HepG2 (cell line): ENCODE results near the gene JMY.

Experiments
- AGO1 ChIP-seq: fragments of 200-400 bp; formaldehyde crosslinking; IDR thresholded peaks from 2 replicates; pipeline ENCODE4 v1.6.1; 2017; ENCODE audit warnings: mild to moderate bottlenecking, low read depth, low read length, moderate library complexity; ENCODE audit not compliant: poor library complexity, severe bottlenecking
- FOXK1 ChIP-seq: sonication (generic); formaldehyde crosslinking; IDR thresholded peaks from 2 replicates; pipeline ENCODE4 v1.4.0; 2020; ENCODE audit warnings: low read depth, missing genetic modification reagents, borderline replicate concordance
- MXD4 ChIP-seq: IDR thresholded peaks from 2 replicates; pipeline ENCODE4 v1.6.1; 2016; ENCODE audit warnings: mild to moderate bottlenecking, missing biosample characterization, missing genetic modification reagents
- NFYB ChIP-seq: sonication (generic); formaldehyde crosslinking; IDR thresholded peaks from 2 replicates; pipeline ENCODE4 v1.4.0; 2020; ENCODE audit warnings: missing genetic modification reagents
- PAX8 ChIP-seq: sonication (generic); formaldehyde crosslinking; IDR thresholded peaks from 2 replicates; pipeline ENCODE4 v1.8.0; 2022; ENCODE audit warnings: mild to moderate bottlenecking, missing genetic modification reagents, borderline replicate concordance
- SOX6 ChIP-seq, 2 experiments: fragments of 450-650 bp in 1 of 2; sonication (generic) in 1 of 2; formaldehyde crosslinking in 1 of 2; IDR thresholded peaks; 2 replicates each; pipeline versions ENCODE4 v1.4.0 to v1.6.1; 2017 to 2020; ENCODE audit warnings: antibody characterized with exemption in 1 of 2, mild to moderate bottlenecking in 1 of 2, missing genetic modification reagents in 1 of 2
- SPEN ChIP-seq: sonication (generic); formaldehyde crosslinking; IDR thresholded peaks from 2 replicates; pipeline ENCODE4 v1.5.1; 2020; ENCODE audit warnings: low read depth, mild to moderate bottlenecking, missing genetic modification reagents
- TF ChIP-seq, protein P1 (sequence below), 2 experiments: sonication (generic) in 1 of 2; formaldehyde crosslinking in 1 of 2; IDR thresholded peaks; 2 replicates each; pipeline versions ENCODE4 v1.5.1 to v1.6.1; 2011 to 2020; ENCODE audit warnings: borderline replicate concordance in 1 of 2, low read depth in 1 of 2, low read length in 1 of 2, mild to moderate bottlenecking in 1 of 2, missing genetic modification reagents in 1 of 2, moderate library complexity in 1 of 2
- TF ChIP-seq, protein P2 (sequence below): sonication (generic); IDR thresholded peaks from 2 replicates; pipeline ENCODE4 v1.6.1; 2016; ENCODE audit warnings: low read depth, borderline replicate concordance
- TF ChIP-seq, protein P3 (sequence below): sonication (generic); formaldehyde crosslinking; IDR thresholded peaks from 2 replicates; pipeline ENCODE4 v1.4.0; 2020; ENCODE audit warnings: mild to moderate bottlenecking, missing genetic modification reagents
- TF ChIP-seq, protein P4 (sequence below): sonication (generic); formaldehyde crosslinking; IDR thresholded peaks from 2 replicates; pipeline ENCODE4 v1.9.0; 2021; ENCODE audit warnings: missing genetic modification reagents, mild to moderate bottlenecking, borderline replicate concordance
- TF ChIP-seq, protein P5 (sequence below): sonication (generic); formaldehyde crosslinking; IDR thresholded peaks from 2 replicates; pipeline ENCODE4 v1.4.0; 2020; ENCODE audit warnings: mild to moderate bottlenecking, missing genetic modification reagents
- TF ChIP-seq, protein P6 (sequence below): sonication (generic); formaldehyde crosslinking; IDR thresholded peaks from 2 replicates; pipeline ENCODE4 v1.5.0; 2020; ENCODE audit warnings: mild to moderate bottlenecking, missing genetic modification reagents, moderate library complexity
- TF ChIP-seq, protein P7 (sequence below), 2 experiments: IDR thresholded peaks; 2 replicates each; pipeline ENCODE4 v1.6.1; 2011 to 2012; ENCODE audit warnings: low read length in 2 of 2, borderline replicate concordance in 1 of 2, low read depth in 1 of 2, mild to moderate bottlenecking in 1 of 2, moderate library complexity in 1 of 2

DNA sequence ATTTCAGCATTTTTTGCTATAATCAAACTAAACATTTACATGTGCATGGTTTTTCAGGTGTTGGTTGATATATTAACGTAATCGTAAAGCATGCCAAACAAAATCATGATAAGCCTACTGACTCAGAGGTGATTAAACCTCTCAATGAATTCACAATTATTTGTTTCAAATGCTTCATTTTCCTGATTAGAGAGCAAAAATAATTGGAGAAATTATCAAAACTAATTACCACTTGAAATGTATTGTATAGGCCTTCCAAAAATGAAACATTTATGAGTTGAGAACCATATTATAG lies 45.7 kb upstream of the JMY start:
- TF ChIP-seq, protein P1, sequence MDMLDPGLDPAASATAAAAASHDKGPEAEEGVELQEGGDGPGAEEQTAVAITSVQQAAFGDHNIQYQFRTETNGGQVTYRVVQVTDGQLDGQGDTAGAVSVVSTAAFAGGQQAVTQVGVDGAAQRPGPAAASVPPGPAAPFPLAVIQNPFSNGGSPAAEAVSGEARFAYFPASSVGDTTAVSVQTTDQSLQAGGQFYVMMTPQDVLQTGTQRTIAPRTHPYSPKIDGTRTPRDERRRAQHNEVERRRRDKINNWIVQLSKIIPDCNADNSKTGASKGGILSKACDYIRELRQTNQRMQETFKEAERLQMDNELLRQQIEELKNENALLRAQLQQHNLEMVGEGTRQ (IDR thresholded peaks at IDR 0.05; ENCODE audit: low read depth, low read length), result no peak
- TF ChIP-seq, protein P1 (CRISPR knock-in tag; IDR thresholded peaks at IDR 0.05; ENCODE audit: borderline replicate concordance), result no peak
- TF ChIP-seq, protein P2, sequence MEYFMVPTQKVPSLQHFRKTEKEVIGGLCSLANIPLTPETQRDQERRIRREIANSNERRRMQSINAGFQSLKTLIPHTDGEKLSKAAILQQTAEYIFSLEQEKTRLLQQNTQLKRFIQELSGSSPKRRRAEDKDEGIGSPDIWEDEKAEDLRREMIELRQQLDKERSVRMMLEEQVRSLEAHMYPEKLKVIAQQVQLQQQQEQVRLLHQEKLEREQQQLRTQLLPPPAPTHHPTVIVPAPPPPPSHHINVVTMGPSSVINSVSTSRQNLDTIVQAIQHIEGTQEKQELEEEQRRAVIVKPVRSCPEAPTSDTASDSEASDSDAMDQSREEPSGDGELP, result no peak
- TF ChIP-seq MXD4 (CRISPR knock-in tag), result no peak
- TF ChIP-seq, protein P3, sequence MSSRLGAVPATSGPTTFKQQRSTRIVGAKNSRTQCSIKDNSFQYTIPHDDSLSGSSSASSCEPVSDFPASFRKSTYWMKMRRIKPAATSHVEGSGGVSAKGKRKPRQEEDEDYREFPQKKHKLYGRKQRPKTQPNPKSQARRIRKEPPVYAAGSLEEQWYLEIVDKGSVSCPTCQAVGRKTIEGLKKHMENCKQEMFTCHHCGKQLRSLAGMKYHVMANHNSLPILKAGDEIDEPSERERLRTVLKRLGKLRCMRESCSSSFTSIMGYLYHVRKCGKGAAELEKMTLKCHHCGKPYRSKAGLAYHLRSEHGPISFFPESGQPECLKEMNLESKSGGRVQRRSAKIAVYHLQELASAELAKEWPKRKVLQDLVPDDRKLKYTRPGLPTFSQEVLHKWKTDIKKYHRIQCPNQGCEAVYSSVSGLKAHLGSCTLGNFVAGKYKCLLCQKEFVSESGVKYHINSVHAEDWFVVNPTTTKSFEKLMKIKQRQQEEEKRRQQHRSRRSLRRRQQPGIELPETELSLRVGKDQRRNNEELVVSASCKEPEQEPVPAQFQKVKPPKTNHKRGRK (CRISPR knock-in tag), result no peak
- TF ChIP-seq, protein P4, sequence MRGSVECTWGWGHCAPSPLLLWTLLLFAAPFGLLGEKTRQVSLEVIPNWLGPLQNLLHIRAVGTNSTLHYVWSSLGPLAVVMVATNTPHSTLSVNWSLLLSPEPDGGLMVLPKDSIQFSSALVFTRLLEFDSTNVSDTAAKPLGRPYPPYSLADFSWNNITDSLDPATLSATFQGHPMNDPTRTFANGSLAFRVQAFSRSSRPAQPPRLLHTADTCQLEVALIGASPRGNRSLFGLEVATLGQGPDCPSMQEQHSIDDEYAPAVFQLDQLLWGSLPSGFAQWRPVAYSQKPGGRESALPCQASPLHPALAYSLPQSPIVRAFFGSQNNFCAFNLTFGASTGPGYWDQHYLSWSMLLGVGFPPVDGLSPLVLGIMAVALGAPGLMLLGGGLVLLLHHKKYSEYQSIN (CRISPR knock-in tag), result no peak
- no peak for TF ChIP-seq AGO1
- no peak for TF ChIP-seq SOX6 (IDR thresholded peaks at IDR 0.05)
- no peak for TF ChIP-seq SOX6 (CRISPR knock-in tag; IDR thresholded peaks at IDR 0.05)
- TF ChIP-seq SPEN (CRISPR knock-in tag), result no peak
- TF ChIP-seq, protein P5, sequence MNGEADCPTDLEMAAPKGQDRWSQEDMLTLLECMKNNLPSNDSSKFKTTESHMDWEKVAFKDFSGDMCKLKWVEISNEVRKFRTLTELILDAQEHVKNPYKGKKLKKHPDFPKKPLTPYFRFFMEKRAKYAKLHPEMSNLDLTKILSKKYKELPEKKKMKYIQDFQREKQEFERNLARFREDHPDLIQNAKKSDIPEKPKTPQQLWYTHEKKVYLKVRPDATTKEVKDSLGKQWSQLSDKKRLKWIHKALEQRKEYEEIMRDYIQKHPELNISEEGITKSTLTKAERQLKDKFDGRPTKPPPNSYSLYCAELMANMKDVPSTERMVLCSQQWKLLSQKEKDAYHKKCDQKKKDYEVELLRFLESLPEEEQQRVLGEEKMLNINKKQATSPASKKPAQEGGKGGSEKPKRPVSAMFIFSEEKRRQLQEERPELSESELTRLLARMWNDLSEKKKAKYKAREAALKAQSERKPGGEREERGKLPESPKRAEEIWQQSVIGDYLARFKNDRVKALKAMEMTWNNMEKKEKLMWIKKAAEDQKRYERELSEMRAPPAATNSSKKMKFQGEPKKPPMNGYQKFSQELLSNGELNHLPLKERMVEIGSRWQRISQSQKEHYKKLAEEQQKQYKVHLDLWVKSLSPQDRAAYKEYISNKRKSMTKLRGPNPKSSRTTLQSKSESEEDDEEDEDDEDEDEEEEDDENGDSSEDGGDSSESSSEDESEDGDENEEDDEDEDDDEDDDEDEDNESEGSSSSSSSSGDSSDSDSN (CRISPR knock-in tag), result no peak
- TF ChIP-seq, protein P6, sequence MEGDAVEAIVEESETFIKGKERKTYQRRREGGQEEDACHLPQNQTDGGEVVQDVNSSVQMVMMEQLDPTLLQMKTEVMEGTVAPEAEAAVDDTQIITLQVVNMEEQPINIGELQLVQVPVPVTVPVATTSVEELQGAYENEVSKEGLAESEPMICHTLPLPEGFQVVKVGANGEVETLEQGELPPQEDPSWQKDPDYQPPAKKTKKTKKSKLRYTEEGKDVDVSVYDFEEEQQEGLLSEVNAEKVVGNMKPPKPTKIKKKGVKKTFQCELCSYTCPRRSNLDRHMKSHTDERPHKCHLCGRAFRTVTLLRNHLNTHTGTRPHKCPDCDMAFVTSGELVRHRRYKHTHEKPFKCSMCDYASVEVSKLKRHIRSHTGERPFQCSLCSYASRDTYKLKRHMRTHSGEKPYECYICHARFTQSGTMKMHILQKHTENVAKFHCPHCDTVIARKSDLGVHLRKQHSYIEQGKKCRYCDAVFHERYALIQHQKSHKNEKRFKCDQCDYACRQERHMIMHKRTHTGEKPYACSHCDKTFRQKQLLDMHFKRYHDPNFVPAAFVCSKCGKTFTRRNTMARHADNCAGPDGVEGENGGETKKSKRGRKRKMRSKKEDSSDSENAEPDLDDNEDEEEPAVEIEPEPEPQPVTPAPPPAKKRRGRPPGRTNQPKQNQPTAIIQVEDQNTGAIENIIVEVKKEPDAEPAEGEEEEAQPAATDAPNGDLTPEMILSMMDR (CRISPR knock-in tag), result no peak
- no peak for TF ChIP-seq NFYB (CRISPR knock-in tag)
- TF ChIP-seq PAX8 (CRISPR knock-in tag), result no peak
- TF ChIP-seq FOXK1 (CRISPR knock-in tag), result no peak
- TF ChIP-seq, protein P7, sequence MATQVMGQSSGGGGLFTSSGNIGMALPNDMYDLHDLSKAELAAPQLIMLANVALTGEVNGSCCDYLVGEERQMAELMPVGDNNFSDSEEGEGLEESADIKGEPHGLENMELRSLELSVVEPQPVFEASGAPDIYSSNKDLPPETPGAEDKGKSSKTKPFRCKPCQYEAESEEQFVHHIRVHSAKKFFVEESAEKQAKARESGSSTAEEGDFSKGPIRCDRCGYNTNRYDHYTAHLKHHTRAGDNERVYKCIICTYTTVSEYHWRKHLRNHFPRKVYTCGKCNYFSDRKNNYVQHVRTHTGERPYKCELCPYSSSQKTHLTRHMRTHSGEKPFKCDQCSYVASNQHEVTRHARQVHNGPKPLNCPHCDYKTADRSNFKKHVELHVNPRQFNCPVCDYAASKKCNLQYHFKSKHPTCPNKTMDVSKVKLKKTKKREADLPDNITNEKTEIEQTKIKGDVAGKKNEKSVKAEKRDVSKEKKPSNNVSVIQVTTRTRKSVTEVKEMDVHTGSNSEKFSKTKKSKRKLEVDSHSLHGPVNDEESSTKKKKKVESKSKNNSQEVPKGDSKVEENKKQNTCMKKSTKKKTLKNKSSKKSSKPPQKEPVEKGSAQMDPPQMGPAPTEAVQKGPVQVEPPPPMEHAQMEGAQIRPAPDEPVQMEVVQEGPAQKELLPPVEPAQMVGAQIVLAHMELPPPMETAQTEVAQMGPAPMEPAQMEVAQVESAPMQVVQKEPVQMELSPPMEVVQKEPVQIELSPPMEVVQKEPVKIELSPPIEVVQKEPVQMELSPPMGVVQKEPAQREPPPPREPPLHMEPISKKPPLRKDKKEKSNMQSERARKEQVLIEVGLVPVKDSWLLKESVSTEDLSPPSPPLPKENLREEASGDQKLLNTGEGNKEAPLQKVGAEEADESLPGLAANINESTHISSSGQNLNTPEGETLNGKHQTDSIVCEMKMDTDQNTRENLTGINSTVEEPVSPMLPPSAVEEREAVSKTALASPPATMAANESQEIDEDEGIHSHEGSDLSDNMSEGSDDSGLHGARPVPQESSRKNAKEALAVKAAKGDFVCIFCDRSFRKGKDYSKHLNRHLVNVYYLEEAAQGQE (IDR thresholded peaks at IDR 0.05; ENCODE audit: borderline replicate concordance in 1 of 2, low read depth in 1 of 2, low read length in 2 of 2), result no peak
